ENCODE measurements around the gene FANCC.

DNA sequence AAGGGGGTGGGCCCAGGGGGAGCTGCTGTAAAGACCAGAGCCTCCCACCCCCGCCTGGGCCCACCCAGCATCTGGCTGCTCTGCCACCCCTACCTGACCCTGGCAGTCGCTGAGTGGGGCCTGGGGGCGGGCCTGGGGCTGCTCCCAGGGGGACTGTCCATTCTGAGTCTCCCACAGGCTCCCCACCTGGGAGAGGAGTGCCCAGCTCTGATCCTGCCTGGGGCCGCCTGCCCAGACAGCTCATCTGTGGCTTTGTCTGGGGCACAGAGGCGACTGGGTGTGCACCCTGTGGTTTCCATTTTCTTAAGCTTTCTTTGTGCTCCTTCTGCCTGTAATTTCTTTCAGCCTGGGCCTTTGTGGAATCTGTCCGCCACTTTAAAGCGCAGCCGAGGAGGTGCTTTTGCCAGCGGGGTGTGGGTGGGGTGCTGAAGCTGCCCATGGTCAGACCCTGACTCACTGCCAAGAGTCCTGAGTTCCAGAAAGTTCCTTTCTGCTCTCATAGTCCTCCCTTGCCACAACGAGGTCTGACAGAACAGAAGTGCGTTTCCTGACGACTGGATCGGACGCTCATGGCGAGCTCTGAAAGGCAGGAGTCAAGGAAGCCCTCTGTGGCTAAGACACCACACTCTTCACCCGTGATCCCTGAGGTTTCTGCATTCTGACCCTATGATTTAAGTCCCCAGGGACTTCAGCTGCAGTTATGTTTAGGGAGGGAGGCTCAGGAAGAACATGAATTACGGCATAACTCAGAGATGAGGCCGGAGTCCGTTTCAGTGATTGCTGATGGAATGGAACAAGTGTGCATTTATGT is 225.0 kb downstream of the FANCC start:
- TF ChIP-seq TAF1 (IDR thresholded peaks at IDR 0.05; ENCODE audit: borderline replicate concordance, low read depth, low read length) (no peak), YY1 (IDR thresholded peaks at IDR 0.05; ENCODE audit: low read depth) (no peak), RAD21 (IDR thresholded peaks at IDR 0.05; ENCODE audit: low read length) (no peak), EZH2phosphoT487 (IDR thresholded peaks at IDR 0.05; ENCODE audit: borderline replicate concordance, low read depth) (no peak), JUND (IDR thresholded peaks at IDR 0.05) (no peak), EP300 (IDR thresholded peaks at IDR 0.05; ENCODE audit: borderline replicate concordance in 1 of 2, low read depth in 1 of 2, low read length in 1 of 2) (no peak), POLR2AphosphoS5 (IDR thresholded peaks at IDR 0.05; ENCODE audit: low read depth, low read length) (no peak; the same call in 1 of the 2 replicates)
- TF ChIP-seq, protein P1, sequence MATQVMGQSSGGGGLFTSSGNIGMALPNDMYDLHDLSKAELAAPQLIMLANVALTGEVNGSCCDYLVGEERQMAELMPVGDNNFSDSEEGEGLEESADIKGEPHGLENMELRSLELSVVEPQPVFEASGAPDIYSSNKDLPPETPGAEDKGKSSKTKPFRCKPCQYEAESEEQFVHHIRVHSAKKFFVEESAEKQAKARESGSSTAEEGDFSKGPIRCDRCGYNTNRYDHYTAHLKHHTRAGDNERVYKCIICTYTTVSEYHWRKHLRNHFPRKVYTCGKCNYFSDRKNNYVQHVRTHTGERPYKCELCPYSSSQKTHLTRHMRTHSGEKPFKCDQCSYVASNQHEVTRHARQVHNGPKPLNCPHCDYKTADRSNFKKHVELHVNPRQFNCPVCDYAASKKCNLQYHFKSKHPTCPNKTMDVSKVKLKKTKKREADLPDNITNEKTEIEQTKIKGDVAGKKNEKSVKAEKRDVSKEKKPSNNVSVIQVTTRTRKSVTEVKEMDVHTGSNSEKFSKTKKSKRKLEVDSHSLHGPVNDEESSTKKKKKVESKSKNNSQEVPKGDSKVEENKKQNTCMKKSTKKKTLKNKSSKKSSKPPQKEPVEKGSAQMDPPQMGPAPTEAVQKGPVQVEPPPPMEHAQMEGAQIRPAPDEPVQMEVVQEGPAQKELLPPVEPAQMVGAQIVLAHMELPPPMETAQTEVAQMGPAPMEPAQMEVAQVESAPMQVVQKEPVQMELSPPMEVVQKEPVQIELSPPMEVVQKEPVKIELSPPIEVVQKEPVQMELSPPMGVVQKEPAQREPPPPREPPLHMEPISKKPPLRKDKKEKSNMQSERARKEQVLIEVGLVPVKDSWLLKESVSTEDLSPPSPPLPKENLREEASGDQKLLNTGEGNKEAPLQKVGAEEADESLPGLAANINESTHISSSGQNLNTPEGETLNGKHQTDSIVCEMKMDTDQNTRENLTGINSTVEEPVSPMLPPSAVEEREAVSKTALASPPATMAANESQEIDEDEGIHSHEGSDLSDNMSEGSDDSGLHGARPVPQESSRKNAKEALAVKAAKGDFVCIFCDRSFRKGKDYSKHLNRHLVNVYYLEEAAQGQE (IDR thresholded peaks at IDR 0.05; ENCODE audit: low read depth, low read length) = no peak
- TF ChIP-seq, protein P2, sequence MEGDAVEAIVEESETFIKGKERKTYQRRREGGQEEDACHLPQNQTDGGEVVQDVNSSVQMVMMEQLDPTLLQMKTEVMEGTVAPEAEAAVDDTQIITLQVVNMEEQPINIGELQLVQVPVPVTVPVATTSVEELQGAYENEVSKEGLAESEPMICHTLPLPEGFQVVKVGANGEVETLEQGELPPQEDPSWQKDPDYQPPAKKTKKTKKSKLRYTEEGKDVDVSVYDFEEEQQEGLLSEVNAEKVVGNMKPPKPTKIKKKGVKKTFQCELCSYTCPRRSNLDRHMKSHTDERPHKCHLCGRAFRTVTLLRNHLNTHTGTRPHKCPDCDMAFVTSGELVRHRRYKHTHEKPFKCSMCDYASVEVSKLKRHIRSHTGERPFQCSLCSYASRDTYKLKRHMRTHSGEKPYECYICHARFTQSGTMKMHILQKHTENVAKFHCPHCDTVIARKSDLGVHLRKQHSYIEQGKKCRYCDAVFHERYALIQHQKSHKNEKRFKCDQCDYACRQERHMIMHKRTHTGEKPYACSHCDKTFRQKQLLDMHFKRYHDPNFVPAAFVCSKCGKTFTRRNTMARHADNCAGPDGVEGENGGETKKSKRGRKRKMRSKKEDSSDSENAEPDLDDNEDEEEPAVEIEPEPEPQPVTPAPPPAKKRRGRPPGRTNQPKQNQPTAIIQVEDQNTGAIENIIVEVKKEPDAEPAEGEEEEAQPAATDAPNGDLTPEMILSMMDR (IDR thresholded peaks at IDR 0.05) = no peak
- TF ChIP-seq, protein P3, sequence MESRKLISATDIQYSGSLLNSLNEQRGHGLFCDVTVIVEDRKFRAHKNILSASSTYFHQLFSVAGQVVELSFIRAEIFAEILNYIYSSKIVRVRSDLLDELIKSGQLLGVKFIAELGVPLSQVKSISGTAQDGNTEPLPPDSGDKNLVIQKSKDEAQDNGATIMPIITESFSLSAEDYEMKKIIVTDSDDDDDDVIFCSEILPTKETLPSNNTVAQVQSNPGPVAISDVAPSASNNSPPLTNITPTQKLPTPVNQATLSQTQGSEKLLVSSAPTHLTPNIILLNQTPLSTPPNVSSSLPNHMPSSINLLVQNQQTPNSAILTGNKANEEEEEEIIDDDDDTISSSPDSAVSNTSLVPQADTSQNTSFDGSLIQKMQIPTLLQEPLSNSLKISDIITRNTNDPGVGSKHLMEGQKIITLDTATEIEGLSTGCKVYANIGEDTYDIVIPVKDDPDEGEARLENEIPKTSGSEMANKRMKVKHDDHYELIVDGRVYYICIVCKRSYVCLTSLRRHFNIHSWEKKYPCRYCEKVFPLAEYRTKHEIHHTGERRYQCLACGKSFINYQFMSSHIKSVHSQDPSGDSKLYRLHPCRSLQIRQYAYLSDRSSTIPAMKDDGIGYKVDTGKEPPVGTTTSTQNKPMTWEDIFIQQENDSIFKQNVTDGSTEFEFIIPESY (IDR thresholded peaks at IDR 0.05; ENCODE audit: borderline replicate concordance, low read depth) = no peak
